ENCODE measurements around the gene RPS5.
A peak's percentile ranks its signal among the peaks of the same experiment; 100 is the strongest.
"Not testable (repeated sequence)": the region's sequence is repeated elsewhere in the genome, so short reads cannot be mapped to it uniquely, and the experiment has no call there.

Gene RPS5

GRCh38 chr19:58385891-58386575, 1.0 kb upstream of the RPS5 start:
- no peak for DNase-seq

- DNase-seq: peak; percentile 52
Observed at GRCh38 chr19:58387338-58388174, 487 bp downstream of the RPS5 start.

- no peak for DNase-seq
Observed at GRCh38 chr19:58388175-58388526, 1.1 kb downstream of the RPS5 start.

GRCh38 chr19:58392945-58393724, 6.1 kb downstream of the RPS5 start:
- DNase-seq: no peak

GRCh38 chr19:58393725-58394033, 6.6 kb downstream of the RPS5 start:
- no peak for DNase-seq

GRCh38 chr19:58394821-58395219, 7.8 kb downstream of the RPS5 start:
- DNase-seq: no peak

GRCh38 chr19:58395220-58395978, 8.3 kb downstream of the RPS5 start, which contains the start of gene RNF225:
Gene RNF225 (plus strand): TSS chr19:58395656. CDS start chr19:58396090, 434 bp downstream.
- DNase-seq: no peak

- DNase-seq: no peak
Observed at GRCh38 chr19:58395979-58396627, 9.0 kb downstream of the RPS5 start.

- no peak for DNase-seq
Observed at GRCh38 chr19:58396691-58397532, 9.8 kb downstream of the RPS5 start.

- no peak for DNase-seq
Observed at GRCh38 chr19:58397533-58398037, 10.5 kb downstream of the RPS5 start.

GRCh38 chr19:58398087-58398486, 11.0 kb downstream of the RPS5 start:
- DNase-seq: no peak

GRCh38 chr19:58398545-58398944, 11.5 kb downstream of the RPS5 start:
- no peak for DNase-seq

- DNase-seq: no peak
Observed at GRCh38 chr19:58399903-58400302, 12.8 kb downstream of the RPS5 start.

- peak; percentile 88 for DNase-seq
Observed at GRCh38 chr19:58400316-58400915, 13.3 kb downstream of the RPS5 start.

- peak; percentile 100 for DNase-seq
Observed at GRCh38 chr19:58400916-58401839, 14.1 kb downstream of the RPS5 start.

- DNase-seq: no peak
Observed at GRCh38 chr19:58401840-58402421, 14.9 kb downstream of the RPS5 start.

GRCh38 chr19:58403920-58404478, 16.9 kb downstream of the RPS5 start:
- not testable (repeated sequence) for DNase-seq

- no peak for DNase-seq
Observed at GRCh38 chr19:58406818-58407657, 20.0 kb downstream of the RPS5 start.

All from NCI-H2227 treated with DMSO at 0.1 percent for 48 hours (cell line).